ENCODE data around the gene ZBTB9. TPM values are rescaled to one million over a fixed set of nuclear protein-coding genes. Genes with fewer than 3 reads are reported as not detected.

Gene ZBTB9
- total and polyA plus RNA-seq, 4 donors, result 1.1 to 3.4 (median 2.3) TPM

DNA sequence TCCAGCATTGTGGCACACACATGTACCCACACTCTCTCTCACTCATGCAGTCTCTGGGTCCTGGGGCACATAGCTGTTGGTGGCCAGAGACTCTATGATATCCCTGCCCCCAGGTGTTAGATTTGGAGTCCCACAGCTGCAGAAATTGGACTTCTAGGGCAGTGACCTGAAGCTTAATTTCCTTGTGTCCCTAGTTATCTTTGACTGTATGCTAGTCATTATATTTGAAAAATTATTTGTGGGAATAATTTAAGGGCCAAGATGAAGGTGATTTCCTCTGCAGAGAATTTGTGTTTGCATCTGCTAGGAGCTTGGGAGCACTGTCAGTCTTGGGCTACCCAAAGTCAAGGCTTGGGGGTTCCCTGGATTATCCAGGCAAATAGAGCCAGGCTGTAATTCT is 50.1 kb downstream of the ZBTB9 start:
- Histone ChIP-seq H3K27me3 (ENCODE audit: control insufficient read depth in 4 of 4, insufficient read depth in 4 of 4, low read length in 3 of 4) (no peaks in the 10 kb centered on the region), H3K9me3 (ENCODE audit: control insufficient read depth in 4 of 4, low read length in 3 of 4) (no peaks in the 10 kb centered on the region), H3K4me3 (ENCODE audit: low read depth in 1 of 3, low read length in 3 of 3) (no peak overlapping the region), H3K9ac (ENCODE audit: low read depth in 1 of 2, low read length in 2 of 2) (no peak overlapping the region), H3K27ac (ENCODE audit: low read depth in 1 of 2, low read length in 2 of 2) (no peak overlapping the region), H3K36me3 (ENCODE audit: control insufficient read depth in 4 of 4, insufficient read depth in 3 of 4, low read depth in 1 of 4, low read length in 3 of 4) (no peaks in the 10 kb centered on the region), H3K4me1 (ENCODE audit: control insufficient read depth in 4 of 4, insufficient read depth in 4 of 4, low read length in 3 of 4) (no peaks in the 10 kb centered on the region)
- no peak for DNase-seq (ENCODE audit: low spot score)
- TF ChIP-seq SP1 (IDR thresholded peaks at IDR 0.05) (no peak), HNF4A (conservative IDR thresholded peaks at IDR 0.05) (no peak)

DNA sequence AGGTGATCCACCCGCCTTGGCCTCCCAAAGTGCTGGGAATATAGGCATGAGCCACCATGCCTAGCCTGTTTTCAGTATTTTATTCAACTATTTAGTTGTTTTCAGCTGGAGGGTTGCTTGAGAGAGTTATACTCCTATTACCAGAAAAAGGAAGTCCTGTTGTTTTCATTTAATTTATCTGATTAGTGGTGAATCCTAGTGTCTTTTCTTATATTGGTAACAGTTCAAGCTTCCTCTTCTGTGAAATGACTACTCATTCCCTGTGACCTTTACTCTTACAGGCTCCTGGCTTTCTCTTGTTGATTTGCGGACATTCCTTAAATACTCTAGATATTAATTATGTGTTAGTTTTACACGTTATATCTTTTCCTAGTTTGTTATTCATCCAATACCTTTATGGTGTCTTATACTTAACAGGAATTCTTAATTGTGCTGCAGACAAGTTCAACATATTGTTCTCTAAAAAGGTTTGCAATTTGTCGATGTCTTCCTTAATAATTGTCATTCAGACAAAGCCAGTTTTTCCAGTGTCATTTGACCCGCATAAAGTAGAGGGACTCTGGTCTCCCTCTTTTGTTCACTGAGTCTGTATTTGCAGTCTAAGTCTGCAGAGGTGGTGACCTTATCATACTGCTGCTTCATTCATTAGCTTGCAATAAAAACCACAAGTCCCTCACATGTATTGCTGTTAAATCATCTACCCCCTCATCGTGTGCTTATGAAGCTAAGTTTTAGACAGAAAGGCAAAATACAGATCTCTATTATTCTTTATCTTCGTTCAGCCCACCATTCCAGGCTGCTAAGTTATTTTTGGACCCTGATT is 51.4 kb downstream of the ZBTB9 start:
- 67% methylated on average over 7 of the region's 7 CpGs for WGBS
- H3K9ac ChIP-seq (ENCODE audit: low read depth in 1 of 2, low read length in 2 of 2), result no peak overlapping the region
- DNase-seq (ENCODE audit: low spot score), result no peak
- no peak overlapping the region for H3K4me3 ChIP-seq (ENCODE audit: low read depth in 1 of 3, low read length in 3 of 3)
- H3K36me3 ChIP-seq (ENCODE audit: control insufficient read depth in 4 of 4, insufficient read depth in 3 of 4, low read depth in 1 of 4, low read length in 3 of 4), result no peaks in the 10 kb centered on the region
- no peaks in the 10 kb centered on the region for H3K9me3 ChIP-seq (ENCODE audit: control insufficient read depth in 4 of 4, low read length in 3 of 4)
- TF ChIP-seq, protein P1, sequence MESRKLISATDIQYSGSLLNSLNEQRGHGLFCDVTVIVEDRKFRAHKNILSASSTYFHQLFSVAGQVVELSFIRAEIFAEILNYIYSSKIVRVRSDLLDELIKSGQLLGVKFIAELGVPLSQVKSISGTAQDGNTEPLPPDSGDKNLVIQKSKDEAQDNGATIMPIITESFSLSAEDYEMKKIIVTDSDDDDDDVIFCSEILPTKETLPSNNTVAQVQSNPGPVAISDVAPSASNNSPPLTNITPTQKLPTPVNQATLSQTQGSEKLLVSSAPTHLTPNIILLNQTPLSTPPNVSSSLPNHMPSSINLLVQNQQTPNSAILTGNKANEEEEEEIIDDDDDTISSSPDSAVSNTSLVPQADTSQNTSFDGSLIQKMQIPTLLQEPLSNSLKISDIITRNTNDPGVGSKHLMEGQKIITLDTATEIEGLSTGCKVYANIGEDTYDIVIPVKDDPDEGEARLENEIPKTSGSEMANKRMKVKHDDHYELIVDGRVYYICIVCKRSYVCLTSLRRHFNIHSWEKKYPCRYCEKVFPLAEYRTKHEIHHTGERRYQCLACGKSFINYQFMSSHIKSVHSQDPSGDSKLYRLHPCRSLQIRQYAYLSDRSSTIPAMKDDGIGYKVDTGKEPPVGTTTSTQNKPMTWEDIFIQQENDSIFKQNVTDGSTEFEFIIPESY (IDR thresholded peaks at IDR 0.05), result no peak
- TF ChIP-seq RXRA (IDR thresholded peaks at IDR 0.05) (no peak), EGR1 (IDR thresholded peaks at IDR 0.05; ENCODE audit: low read depth in 2 of 2) (no peak), NR2F2 (IDR thresholded peaks at IDR 0.05) (no peak), RAD21 (IDR thresholded peaks at IDR 0.05) (no peak), FOXA1 (IDR thresholded peaks at IDR 0.05) (no peak)
- TF ChIP-seq, protein P2, sequence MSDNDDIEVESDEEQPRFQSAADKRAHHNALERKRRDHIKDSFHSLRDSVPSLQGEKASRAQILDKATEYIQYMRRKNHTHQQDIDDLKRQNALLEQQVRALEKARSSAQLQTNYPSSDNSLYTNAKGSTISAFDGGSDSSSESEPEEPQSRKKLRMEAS (IDR thresholded peaks at IDR 0.05), result no peak
- H3K27ac ChIP-seq (ENCODE audit: low read depth in 1 of 2, low read length in 2 of 2), result no peak overlapping the region
- H3K4me1 ChIP-seq (ENCODE audit: control insufficient read depth in 4 of 4, insufficient read depth in 4 of 4, low read length in 3 of 4), result no peaks in the 10 kb centered on the region
- H3K27me3 ChIP-seq (ENCODE audit: control insufficient read depth in 4 of 4, insufficient read depth in 4 of 4, low read length in 3 of 4), result no peaks in the 10 kb centered on the region

Small RNA genes within 50 kb of the gene (small RNA-seq; reads per million reads assigned to genes)
- gene ZBTB9, result not detected

Other genes starting within 250 kb of the ZBTB9 start
- gene HSD17B8, start 249.9 kb upstream of the ZBTB9 start, total RNA-seq, result 10 to 100 TPM; 24.5 to 31.2 TPM
- gene HSD17B8, start 249.9 kb upstream of the ZBTB9 start, polyA plus RNA-seq, result 10 to 100 TPM; 43.7 to 52.3 TPM
- gene RING1, start 246.1 kb upstream of the ZBTB9 start, total RNA-seq, result 10 to 100 TPM; 11.5 to 19.7 TPM
- gene RING1, start 246.1 kb upstream of the ZBTB9 start, polyA plus RNA-seq, result 10 to 100 TPM in 1 of 2 donors, 1 to 10 TPM in 1; 4.4 to 18.4 TPM
- 10 to 100 TPM; 21.3 to 33.4 TPM for gene VPS52, start 182.7 kb upstream of the ZBTB9 start, total RNA-seq
- gene VPS52, start 182.7 kb upstream of the ZBTB9 start, polyA plus RNA-seq, result 10 to 100 TPM; 23.1 to 27.5 TPM
- 1,000 to 10,000 TPM in 1 of 2 donors, 100 to 1,000 TPM in 1; 742 to 1,432 TPM for gene RPS18, start 182.5 kb upstream of the ZBTB9 start, total RNA-seq
- 1,000 to 10,000 TPM in 1 of 2 donors, 100 to 1,000 TPM in 1; 812 to 1,309 TPM for gene RPS18, start 182.5 kb upstream of the ZBTB9 start, polyA plus RNA-seq
- 1 to 10 TPM; 1.5 to 2.2 TPM for gene B3GALT4, start 177.5 kb upstream of the ZBTB9 start, total RNA-seq
- 1 to 10 TPM; 1.5 to 2.7 TPM for gene B3GALT4, start 177.5 kb upstream of the ZBTB9 start, polyA plus RNA-seq
- gene WDR46, start 165.3 kb upstream of the ZBTB9 start, total RNA-seq, result 10 to 100 TPM; 17.9 to 28.3 TPM
- gene WDR46, start 165.3 kb upstream of the ZBTB9 start, polyA plus RNA-seq, result 10 to 100 TPM; 23.0 to 30.2 TPM
- gene PFDN6, start 165.0 kb upstream of the ZBTB9 start, total RNA-seq, result 10 to 100 TPM; 12.5 to 22.4 TPM
- gene PFDN6, start 165.0 kb upstream of the ZBTB9 start, polyA plus RNA-seq, result 10 to 100 TPM in 1 of 2 donors, 1 to 10 TPM in 1; 6.5 to 60.1 TPM
- gene RGL2, start 155.6 kb upstream of the ZBTB9 start, total RNA-seq, result 10 to 100 TPM; 16.7 to 17.8 TPM
- 10 to 100 TPM; 16.8 to 22.8 TPM for gene RGL2, start 155.6 kb upstream of the ZBTB9 start, polyA plus RNA-seq
- 10 to 100 TPM; 52.7 to 74.0 TPM for gene TAPBP, start 140.5 kb upstream of the ZBTB9 start, total RNA-seq
- gene TAPBP, start 140.5 kb upstream of the ZBTB9 start, polyA plus RNA-seq, result 10 to 100 TPM; 47.9 to 49.3 TPM
- gene ZBTB22, start 136.8 kb upstream of the ZBTB9 start, total RNA-seq, result 1 to 10 TPM; 5.5 to 7.8 TPM
- gene ZBTB22, start 136.8 kb upstream of the ZBTB9 start, polyA plus RNA-seq, result 1 to 10 TPM; 1.6 to 3.9 TPM
- 10 to 100 TPM; 11.8 to 15.1 TPM for gene DAXX, start 131.6 kb upstream of the ZBTB9 start, total RNA-seq
- gene DAXX, start 131.6 kb upstream of the ZBTB9 start, polyA plus RNA-seq, result 10 to 100 TPM; 12.9 to 13.1 TPM
- gene KIFC1, start 62.8 kb upstream of the ZBTB9 start, total RNA-seq, result 10 to 100 TPM in 1 of 2 donors, under 1 TPM in 1; 0.08 to 30.0 TPM
- 1 to 10 TPM in 1 of 2 donors, under 1 TPM in 1; 0.29 to 2.2 TPM for gene KIFC1, start 62.8 kb upstream of the ZBTB9 start, polyA plus RNA-seq
- gene PHF1, start 43.6 kb upstream of the ZBTB9 start, total RNA-seq, result 10 to 100 TPM in 1 of 2 donors, 1 to 10 TPM in 1; 7.2 to 13.5 TPM
- gene PHF1, start 43.6 kb upstream of the ZBTB9 start, polyA plus RNA-seq, result 10 to 100 TPM in 1 of 2 donors, 1 to 10 TPM in 1; 9.9 to 13.1 TPM
- 10 to 100 TPM; 33.1 to 46.0 TPM for gene CUTA, start 36.5 kb upstream of the ZBTB9 start, total RNA-seq
- gene CUTA, start 36.5 kb upstream of the ZBTB9 start, polyA plus RNA-seq, result 100 to 1,000 TPM; 140 to 164 TPM
- 1 to 10 TPM; 1.1 to 1.8 TPM for gene SYNGAP1, start 34.5 kb upstream of the ZBTB9 start, total RNA-seq
- gene SYNGAP1, start 34.5 kb upstream of the ZBTB9 start, polyA plus RNA-seq, result 1 to 10 TPM in 1 of 2 donors, under 1 TPM in 1; 0.32 to 1.2 TPM
- gene BAK1, start 125.7 kb downstream of the ZBTB9 start, total RNA-seq, result 1 to 10 TPM; 4.4 to 6.1 TPM
- 1 to 10 TPM; 2.4 to 8.7 TPM for gene BAK1, start 125.7 kb downstream of the ZBTB9 start, polyA plus RNA-seq
- gene ITPR3, start 166.7 kb downstream of the ZBTB9 start, total RNA-seq, result 1 to 10 TPM in 1 of 2 donors, under 1 TPM in 1; 0.75 to 2.8 TPM
- gene ITPR3, start 166.7 kb downstream of the ZBTB9 start, polyA plus RNA-seq, result under 1 TPM; 0.49 to 0.67 TPM